Measurements from ENCODE around the gene ADH1C.

The ADH1C gene

DNA sequence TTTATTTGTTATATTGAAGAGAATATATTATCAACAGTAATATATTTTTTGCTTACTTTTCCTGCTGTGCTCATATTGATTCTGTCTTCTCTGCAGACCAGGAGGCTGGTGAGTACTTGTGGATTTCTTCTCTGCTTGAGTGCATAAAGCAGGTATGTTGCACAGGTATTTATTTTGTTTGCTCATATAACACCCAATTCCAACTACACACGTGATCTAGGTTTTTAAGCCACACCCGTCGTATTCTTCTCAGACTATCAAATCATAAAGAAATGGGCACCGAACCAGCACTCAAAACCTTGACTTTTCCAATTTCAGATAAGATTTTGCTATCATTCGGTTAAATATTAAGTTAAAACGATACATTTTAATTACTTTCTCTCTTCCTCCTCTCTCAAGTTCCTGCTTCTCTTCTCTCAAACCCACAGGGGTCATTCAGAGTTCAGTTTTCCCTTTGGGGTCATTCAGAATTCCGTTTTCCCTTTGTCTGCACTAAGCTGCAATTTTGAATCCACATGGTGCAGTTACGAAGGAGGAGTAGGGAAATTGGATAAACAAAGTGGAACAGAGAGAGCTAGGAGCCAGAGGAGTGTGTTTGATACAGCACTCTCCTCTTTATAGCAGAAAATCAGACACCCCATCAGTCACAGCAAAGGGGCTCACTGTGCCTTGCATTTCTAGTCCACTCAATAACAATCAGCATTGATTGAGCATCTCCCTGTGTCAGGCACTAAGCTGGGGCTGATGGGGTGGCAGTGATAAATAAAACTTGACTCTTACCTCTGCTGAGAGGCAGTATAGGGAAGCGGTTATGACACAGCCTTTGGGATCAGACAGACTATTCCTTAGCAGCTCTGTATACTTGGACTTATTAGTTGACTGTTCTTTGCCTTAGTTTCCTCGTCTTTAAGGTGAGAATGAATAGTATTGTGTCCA lies at the start of gene ADH1C:
Gene ADH1C, minus strand, starts transcription at position 145 of the 936 bp plus-strand sequence. Its CDS starts 71 bp downstream, at position 74.
- peak within 1 kb of the TSS; percentile 19 for H3K27ac ChIP-seq (ENCODE audit: low read length)
- no peaks in the 10 kb centered on the region for H3K4me1 ChIP-seq (ENCODE audit: control insufficient read depth in 1 of 2, insufficient read depth in 2 of 2, low read length in 2 of 2)
- H3K9me3 ChIP-seq (ENCODE audit: control insufficient read depth in 1 of 2, low read length in 2 of 2) = no peaks in the 10 kb centered on the region
- peak within 1 kb of the TSS; percentile 28 to 52 for H3K4me3 ChIP-seq (ENCODE audit: low read depth in 1 of 2, low read length in 2 of 2)
- H3K36me3 ChIP-seq (ENCODE audit: control insufficient read depth in 1 of 2, insufficient read depth in 2 of 2, low read length in 2 of 2) = no peaks in the 10 kb centered on the region
- H3K27me3 ChIP-seq (ENCODE audit: low read depth, low read length) = no peaks in the 10 kb centered on the region

DNA sequence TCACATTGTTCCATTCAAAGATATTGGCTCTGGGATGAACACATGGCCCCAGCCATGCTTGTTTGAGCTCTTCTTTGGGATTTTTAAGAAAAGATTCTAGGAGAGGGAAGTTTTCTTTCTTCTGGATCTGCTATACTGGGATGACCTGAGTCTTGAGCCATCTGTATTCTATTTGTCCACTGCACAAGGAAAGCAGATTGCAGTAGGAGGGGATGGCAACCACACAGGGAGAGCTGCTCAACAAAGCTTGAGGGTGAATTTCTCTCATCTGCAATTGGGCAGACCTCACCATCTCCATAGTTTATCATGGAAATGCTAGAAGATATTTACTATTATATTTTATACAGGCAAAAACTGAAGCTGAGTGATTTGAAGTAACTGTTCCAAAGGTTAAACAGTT lies 48.3 kb upstream of the ADH1C start:
- H3K36me3 ChIP-seq (ENCODE audit: control insufficient read depth in 1 of 2, insufficient read depth in 2 of 2, low read length in 2 of 2) = no peaks in the 10 kb centered on the region
- H3K27ac ChIP-seq (ENCODE audit: low read length) = no peak overlapping the region
- no peak overlapping the region for H3K4me3 ChIP-seq (ENCODE audit: low read depth in 1 of 2, low read length in 2 of 2)

DNA sequence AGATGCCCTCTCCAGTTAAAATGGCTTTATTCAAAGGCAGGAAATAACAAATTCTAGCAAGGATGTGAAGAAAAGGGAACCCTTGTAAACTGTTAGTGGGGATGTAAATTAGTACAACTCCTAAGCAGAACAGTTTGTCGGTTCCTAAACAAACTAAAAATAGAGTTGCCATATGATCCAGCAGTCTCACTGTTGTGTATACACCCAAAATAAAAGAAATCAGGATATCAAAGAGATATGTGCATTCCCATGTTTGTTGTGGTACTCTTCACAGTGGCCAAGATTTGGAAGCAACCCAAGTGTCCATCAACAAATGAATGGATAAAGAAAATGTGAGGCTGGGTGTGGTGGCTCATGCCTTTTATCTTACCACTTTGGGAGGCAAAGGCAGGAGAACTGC lies 46.5 kb upstream of the ADH1C start:
- H3K27ac ChIP-seq (ENCODE audit: low read length) = no peak overlapping the region
- H3K36me3 ChIP-seq (ENCODE audit: control insufficient read depth in 1 of 2, insufficient read depth in 2 of 2, low read length in 2 of 2) = no peaks in the 10 kb centered on the region
- no peak overlapping the region for H3K4me3 ChIP-seq (ENCODE audit: low read depth in 1 of 2, low read length in 2 of 2)
- peaks cover 0 to 4% of the 10 kb centered on the region in 2 donors for H3K9me3 ChIP-seq (ENCODE audit: control insufficient read depth in 1 of 2, low read length in 2 of 2)
- no peaks in the 10 kb centered on the region for H3K27me3 ChIP-seq (ENCODE audit: low read depth, low read length)
- H3K4me1 ChIP-seq (ENCODE audit: control insufficient read depth in 1 of 2, insufficient read depth in 2 of 2, low read length in 2 of 2) = peaks cover 0 to 5% of the 10 kb centered on the region in 2 donors

More for the DNA sequence above, 48.3 kb upstream of the ADH1C start:
- Histone ChIP-seq H3K9me3 (ENCODE audit: control insufficient read depth in 1 of 2, low read length in 2 of 2) (peaks cover 0 to 4% of the 10 kb centered on the region in 2 donors), H3K4me1 (ENCODE audit: control insufficient read depth in 1 of 2, insufficient read depth in 2 of 2, low read length in 2 of 2) (peaks cover 0 to 4% of the 10 kb centered on the region in 2 donors), H3K27me3 (ENCODE audit: low read depth, low read length) (no peaks in the 10 kb centered on the region)

DNA sequence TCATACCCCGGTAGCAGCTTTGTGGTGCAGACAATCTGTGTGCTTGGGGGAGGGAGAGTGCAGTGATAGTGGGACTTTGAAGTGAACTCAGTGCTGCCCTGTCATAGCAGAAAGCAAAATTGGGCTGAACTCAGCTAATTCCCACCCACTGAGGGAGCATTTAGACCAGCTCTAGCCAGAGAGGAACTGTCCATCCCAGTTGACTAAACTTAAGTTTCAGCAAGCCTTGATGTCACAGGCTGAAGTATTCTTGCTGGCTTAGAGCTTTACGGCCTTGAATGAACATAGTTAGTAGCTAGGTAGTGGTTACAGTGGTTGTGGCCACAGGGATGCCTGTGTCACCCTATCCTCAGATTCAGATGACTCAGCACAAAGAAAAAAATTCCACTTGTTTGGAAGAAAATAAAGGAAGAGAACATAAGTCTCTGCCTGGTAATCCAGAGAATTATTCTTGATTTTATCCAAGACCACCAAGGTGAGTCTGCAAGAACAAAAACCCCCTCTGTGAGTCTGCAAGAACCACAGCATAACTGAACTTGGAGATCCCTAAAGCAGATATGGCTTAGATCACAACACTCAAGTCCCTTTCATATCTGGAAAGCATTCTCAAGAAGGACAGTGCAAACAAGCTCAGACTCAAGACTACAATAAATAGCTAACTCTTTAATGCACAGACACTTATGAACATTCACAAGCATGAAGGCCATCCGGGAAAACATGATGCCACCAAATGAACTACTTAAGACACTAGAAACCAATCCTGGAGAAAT lies 43.2 kb upstream of the ADH1C start:
- H3K9me3 ChIP-seq (ENCODE audit: control insufficient read depth in 1 of 2, low read length in 2 of 2) = peaks cover 0 to 4% of the 10 kb centered on the region in 2 donors
- H3K27ac ChIP-seq (ENCODE audit: low read length) = peak overlapping the region; percentile 46
- no peaks in the 10 kb centered on the region for H3K36me3 ChIP-seq (ENCODE audit: control insufficient read depth in 1 of 2, insufficient read depth in 2 of 2, low read length in 2 of 2)
- H3K4me3 ChIP-seq (ENCODE audit: low read depth in 1 of 2, low read length in 2 of 2) = no peak overlapping the region
- peaks cover 0 to 5% of the 10 kb centered on the region in 2 donors for H3K4me1 ChIP-seq (ENCODE audit: control insufficient read depth in 1 of 2, insufficient read depth in 2 of 2, low read length in 2 of 2)
- no peaks in the 10 kb centered on the region for H3K27me3 ChIP-seq (ENCODE audit: low read depth, low read length)

DNA sequence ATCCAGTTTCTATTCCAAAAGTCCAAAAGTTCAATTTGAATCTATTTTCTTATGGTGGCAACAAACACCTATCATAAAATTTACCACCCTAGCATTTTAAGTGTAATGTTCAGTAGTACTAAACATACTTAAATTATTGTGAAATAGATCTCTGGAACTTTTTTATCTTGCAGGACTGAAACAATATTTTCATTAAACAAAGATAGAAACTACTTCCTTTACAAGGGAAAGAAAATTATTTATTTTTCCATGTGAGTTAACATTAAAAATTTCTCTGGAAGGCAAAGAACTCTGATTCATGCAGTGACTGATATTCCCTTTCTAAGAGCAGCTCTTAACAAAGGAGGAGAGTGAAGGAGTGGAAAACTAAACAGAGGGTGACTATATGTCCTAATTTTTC lies 42.4 kb upstream of the ADH1C start:
- peaks cover 0 to 5% of the 10 kb centered on the region in 2 donors for H3K4me1 ChIP-seq (ENCODE audit: control insufficient read depth in 1 of 2, insufficient read depth in 2 of 2, low read length in 2 of 2)
- no peaks in the 10 kb centered on the region for H3K27me3 ChIP-seq (ENCODE audit: low read depth, low read length)
- no peak overlapping the region for H3K4me3 ChIP-seq (ENCODE audit: low read depth in 1 of 2, low read length in 2 of 2)
- no peaks in the 10 kb centered on the region for H3K36me3 ChIP-seq (ENCODE audit: control insufficient read depth in 1 of 2, insufficient read depth in 2 of 2, low read length in 2 of 2)
- no peak overlapping the region for H3K27ac ChIP-seq (ENCODE audit: low read length)
- H3K9me3 ChIP-seq (ENCODE audit: control insufficient read depth in 1 of 2, low read length in 2 of 2) = peaks cover 0 to 4% of the 10 kb centered on the region in 2 donors

DNA sequence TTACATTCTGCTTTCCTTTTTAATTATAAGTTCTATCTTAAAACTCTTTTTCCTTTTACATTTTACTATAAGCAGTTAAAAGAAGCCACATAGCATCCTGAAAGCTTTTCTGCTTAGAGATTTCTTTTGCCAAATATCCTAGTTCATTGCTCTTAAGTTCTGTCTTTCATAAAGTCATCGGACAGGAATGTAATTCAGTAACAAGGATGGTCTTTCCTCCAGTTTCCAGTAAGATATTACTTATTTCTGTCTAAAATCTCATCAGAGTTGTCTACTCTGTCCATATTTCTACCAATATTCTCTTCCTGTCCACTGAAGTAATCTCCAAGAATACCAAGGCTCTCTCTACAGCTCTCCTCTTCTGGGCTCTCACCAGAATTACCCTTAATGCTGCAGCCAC lies 37.5 kb upstream of the ADH1C start:
- H3K9me3 ChIP-seq (ENCODE audit: control insufficient read depth in 1 of 2, low read length in 2 of 2) = peaks cover 0 to 4% of the 10 kb centered on the region in 2 donors
- H3K27ac ChIP-seq (ENCODE audit: low read length) = no peak overlapping the region
- no peaks in the 10 kb centered on the region for H3K27me3 ChIP-seq (ENCODE audit: low read depth, low read length)
- H3K4me3 ChIP-seq (ENCODE audit: low read depth in 1 of 2, low read length in 2 of 2) = no peak overlapping the region
- H3K4me1 ChIP-seq (ENCODE audit: control insufficient read depth in 1 of 2, insufficient read depth in 2 of 2, low read length in 2 of 2) = no peaks in the 10 kb centered on the region
- no peaks in the 10 kb centered on the region for H3K36me3 ChIP-seq (ENCODE audit: control insufficient read depth in 1 of 2, insufficient read depth in 2 of 2, low read length in 2 of 2)

DNA sequence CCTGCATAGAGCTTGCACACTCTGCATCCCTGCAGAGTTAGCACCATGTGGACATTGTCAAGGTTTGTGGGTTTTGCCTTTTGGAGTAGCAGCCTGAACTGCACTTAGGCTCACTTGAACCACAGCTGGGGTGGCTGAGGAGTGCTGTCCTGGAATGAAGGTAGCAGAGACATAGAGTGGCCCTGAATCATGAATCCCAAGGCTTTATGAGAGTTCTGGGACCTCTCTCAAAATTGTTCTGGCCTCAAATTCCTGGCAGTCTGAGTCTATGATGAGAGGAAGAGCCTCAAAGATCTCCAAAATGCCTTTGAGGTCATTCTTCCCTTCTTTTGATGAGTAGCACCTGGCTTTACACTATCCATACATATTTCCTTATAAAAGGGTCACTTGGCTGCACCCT lies 37.1 kb upstream of the ADH1C start:
- H3K9me3 ChIP-seq (ENCODE audit: control insufficient read depth in 1 of 2, low read length in 2 of 2) = peaks cover 0 to 4% of the 10 kb centered on the region in 2 donors
- H3K27ac ChIP-seq (ENCODE audit: low read length) = no peak overlapping the region
- no peaks in the 10 kb centered on the region for H3K27me3 ChIP-seq (ENCODE audit: low read depth, low read length)
- no peaks in the 10 kb centered on the region for H3K36me3 ChIP-seq (ENCODE audit: control insufficient read depth in 1 of 2, insufficient read depth in 2 of 2, low read length in 2 of 2)
- H3K4me1 ChIP-seq (ENCODE audit: control insufficient read depth in 1 of 2, insufficient read depth in 2 of 2, low read length in 2 of 2) = no peaks in the 10 kb centered on the region
- peak overlapping the region in 1 of 2 donors; percentile 34 for H3K4me3 ChIP-seq (ENCODE audit: low read depth in 1 of 2, low read length in 2 of 2)

DNA sequence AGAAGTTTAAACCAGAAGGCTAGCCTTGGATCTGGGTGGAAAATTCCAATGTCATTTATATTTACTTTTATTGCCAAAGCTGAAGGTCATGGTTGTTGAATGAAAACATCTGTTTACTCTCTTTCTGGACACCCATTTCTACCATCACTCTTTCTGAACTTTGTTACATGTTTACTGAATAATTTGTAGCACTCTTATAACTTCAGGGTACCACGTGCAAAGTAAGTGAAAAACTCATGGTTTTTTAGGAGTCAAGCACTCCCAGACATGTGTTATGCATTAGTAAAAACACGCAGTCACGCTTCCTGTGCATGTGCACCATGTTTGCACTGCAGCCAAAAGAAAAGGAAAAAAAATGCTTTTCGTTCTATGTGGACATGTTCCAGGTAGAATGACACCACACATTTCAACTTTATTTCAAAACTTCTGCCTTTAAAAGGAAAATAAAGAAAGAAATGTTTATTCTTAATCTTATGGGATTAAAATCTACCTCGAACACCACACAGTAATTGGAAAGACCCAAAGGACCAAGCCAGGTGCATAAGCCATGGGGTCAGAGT lies 31.4 kb upstream of the ADH1C start:
- Histone ChIP-seq H3K27me3 (ENCODE audit: low read depth, low read length) (no peaks in the 10 kb centered on the region), H3K4me1 (ENCODE audit: control insufficient read depth in 1 of 2, insufficient read depth in 2 of 2, low read length in 2 of 2) (no peaks in the 10 kb centered on the region), H3K27ac (ENCODE audit: low read length) (peak overlapping the region; percentile 69), H3K9me3 (ENCODE audit: control insufficient read depth in 1 of 2, low read length in 2 of 2) (no peaks in the 10 kb centered on the region), H3K4me3 (ENCODE audit: low read depth in 1 of 2, low read length in 2 of 2) (no peak overlapping the region), H3K36me3 (ENCODE audit: control insufficient read depth in 1 of 2, insufficient read depth in 2 of 2, low read length in 2 of 2) (no peaks in the 10 kb centered on the region)

DNA sequence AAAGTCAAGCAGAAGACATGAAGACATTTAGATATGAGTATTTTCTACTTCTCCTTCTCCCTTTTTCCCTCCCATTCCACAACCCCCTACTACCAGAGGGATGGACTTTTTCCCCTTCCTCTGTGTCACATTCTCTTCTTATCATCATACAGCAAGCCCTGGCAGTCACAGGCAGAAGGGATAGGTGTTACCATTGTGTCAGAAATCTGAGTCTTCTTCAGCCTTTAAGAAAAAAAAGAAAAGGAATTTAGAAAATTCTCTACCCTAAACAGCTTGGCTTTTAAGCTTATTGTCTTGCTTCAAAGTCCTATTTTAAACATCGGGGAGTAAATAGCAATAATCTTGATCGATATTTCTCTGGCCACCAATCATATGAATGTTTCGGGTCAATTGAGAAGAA lies 30.9 kb upstream of the ADH1C start:
- Histone ChIP-seq H3K36me3 (ENCODE audit: control insufficient read depth in 1 of 2, insufficient read depth in 2 of 2, low read length in 2 of 2) (no peaks in the 10 kb centered on the region), H3K4me1 (ENCODE audit: control insufficient read depth in 1 of 2, insufficient read depth in 2 of 2, low read length in 2 of 2) (no peaks in the 10 kb centered on the region), H3K27ac (ENCODE audit: low read length) (peak overlapping the region; percentile 69), H3K9me3 (ENCODE audit: control insufficient read depth in 1 of 2, low read length in 2 of 2) (no peaks in the 10 kb centered on the region), H3K27me3 (ENCODE audit: low read depth, low read length) (no peaks in the 10 kb centered on the region), H3K4me3 (ENCODE audit: low read depth in 1 of 2, low read length in 2 of 2) (no peak overlapping the region)

DNA sequence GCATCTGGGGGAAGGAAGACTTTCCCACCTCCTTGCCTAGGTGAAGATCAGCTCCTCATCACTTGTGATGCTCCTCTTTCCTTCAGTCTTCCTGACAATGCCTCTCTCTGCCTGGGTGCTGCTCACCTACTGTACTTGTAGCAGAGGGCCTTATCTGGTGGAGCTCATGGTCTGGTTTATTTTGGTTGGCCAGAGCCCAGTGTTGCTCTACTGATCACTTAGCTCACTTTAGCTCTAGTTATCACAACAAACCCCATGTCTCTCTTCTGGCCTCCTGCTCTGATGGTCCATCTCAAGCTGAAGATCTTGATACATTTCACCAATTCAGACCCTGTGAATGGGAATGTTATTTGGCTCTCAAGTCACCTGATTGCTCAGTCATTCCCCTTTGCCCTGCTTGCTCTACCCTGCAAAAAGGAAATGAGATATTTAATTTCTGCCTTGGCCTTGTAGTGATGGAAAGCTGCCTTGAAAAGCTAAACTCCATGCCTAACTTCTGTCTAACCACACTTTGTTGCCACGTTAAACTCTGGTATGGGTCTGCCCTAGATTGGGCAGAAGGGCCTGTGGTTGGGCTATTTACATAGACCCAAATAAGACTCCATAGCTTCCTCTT lies 30.3 kb upstream of the ADH1C start:
- Histone ChIP-seq H3K4me3 (ENCODE audit: low read depth in 1 of 2, low read length in 2 of 2) (peak overlapping the region in 1 of 2 donors; percentile 6), H3K27me3 (ENCODE audit: low read depth, low read length) (no peaks in the 10 kb centered on the region), H3K27ac (ENCODE audit: low read length) (peak overlapping the region; percentile 69), H3K9me3 (ENCODE audit: control insufficient read depth in 1 of 2, low read length in 2 of 2) (no peaks in the 10 kb centered on the region), H3K36me3 (ENCODE audit: control insufficient read depth in 1 of 2, insufficient read depth in 2 of 2, low read length in 2 of 2) (no peaks in the 10 kb centered on the region), H3K4me1 (ENCODE audit: control insufficient read depth in 1 of 2, insufficient read depth in 2 of 2, low read length in 2 of 2) (no peaks in the 10 kb centered on the region)
